ENCODE measurements around the gene DESI1.
"Not testable (repeated sequence)": the region's sequence is repeated elsewhere in the genome, so short reads cannot be mapped to it uniquely, and the experiment has no call there.

The DESI1 gene

GRCh38 chr22:41631615-41632014 lies 10.8 kb upstream of the DESI1 start:
- not testable (repeated sequence) for DNase-seq

- not testable (repeated sequence) for DNase-seq
Measured at GRCh38 chr22:41631115-41631514, 10.3 kb upstream of the DESI1 start.

- DNase-seq: no peak
Measured at GRCh38 chr22:41625577-41625976, 4.7 kb upstream of the DESI1 start.

- no peak for DNase-seq
Measured at GRCh38 chr22:41621911-41622179, 1.0 kb upstream of the DESI1 start.

GRCh38 chr22:41621099-41621910 lies 462 bp upstream of the DESI1 start, which contains the start of gene XRCC6:
Gene XRCC6 (plus strand): TSS chr22:41621295. CDS start chr22:41622005, 710 bp downstream.
- peak; percentile 95 to 98 (median 95) for DNase-seq

- DNase-seq: peak in 2 of 3 experiments; percentile 43 to 55
Measured at GRCh38 chr22:41619979-41620588, 759 bp downstream of the DESI1 start.

GRCh38 chr22:41613456-41613855 lies 7.4 kb downstream of the DESI1 start:
- DNase-seq: no peak

GRCh38 chr22:41612603-41613306 lies 8.1 kb downstream of the DESI1 start:
- no peak for DNase-seq

GRCh38 chr22:41608386-41608785 lies 12.5 kb downstream of the DESI1 start:
- no peak for DNase-seq

- DNase-seq: no peak
Measured at GRCh38 chr22:41603873-41604332, 16.9 kb downstream of the DESI1 start.

GRCh38 chr22:41600976-41601375 lies 19.9 kb downstream of the DESI1 start:
- no peak for DNase-seq

- no peak for DNase-seq
Measured at GRCh38 chr22:41598891-41599635, 21.8 kb downstream of the DESI1 start.

GRCh38 chr22:41598081-41598480 lies 22.8 kb downstream of the DESI1 start:
- no peak for DNase-seq

GRCh38 chr22:41597635-41597953 lies 23.2 kb downstream of the DESI1 start:
- no peak for DNase-seq

GRCh38 chr22:41596776-41597634 lies 23.8 kb downstream of the DESI1 start:
- DNase-seq: peak; percentile 9 to 42 (median 25)

- DNase-seq: no peak
Measured at GRCh38 chr22:41595703-41596102, 25.1 kb downstream of the DESI1 start.

- not testable (repeated sequence) for DNase-seq
Measured at GRCh38 chr22:41593336-41593960, 27.4 kb downstream of the DESI1 start.

- DNase-seq: peak; percentile 96 to 99 (median 97)
Measured at GRCh38 chr22:41589391-41590241, 31.2 kb downstream of the DESI1 start, which contains the start of gene PMM1. Gene PMM1 (minus strand): TSS chr22:41589840. CDS start chr22:41589805, 35 bp downstream.

- DNase-seq: no peak
Measured at GRCh38 chr22:41587347-41587723, 33.5 kb downstream of the DESI1 start.

GRCh38 chr22:41585898-41586297 lies 34.9 kb downstream of the DESI1 start:
- DNase-seq: no peak

GRCh38 chr22:41584881-41585280 lies 36.0 kb downstream of the DESI1 start:
- DNase-seq: no peak

Measured in NCI-H1417 (cell line).